GM11168 (cell line): ENCODE measurements around the gene METTL2B.
"Not testable (repeated sequence)": the region's sequence is repeated elsewhere in the genome, so short reads cannot be mapped to it uniquely, and the experiment has no call there.

Source experiments
- in situ Hi-C: fragments of 300-500 bp; cut with MboI; formaldehyde crosslinking; loops from one replicate; pipeline ENCODE4 v1.12.0; 2022; ENCODE audit warnings: low sequenced_read_pairs; ENCODE audit not compliant: unreplicated experiment

METTL2B gene

GRCh38 chr7:128476402-128477335 lies at the start of gene METTL2B:
Gene METTL2B, plus strand, starts transcription at chr7:128476748. Its CDS starts 18 bp downstream, at chr7:128476766.
- in situ Hi-C loops, result not testable (repeated sequence)

GRCh38 chr7:128427289-128427891 lies 49.2 kb upstream of the METTL2B start:
- in situ Hi-C loops, result no loop called here

DNA sequence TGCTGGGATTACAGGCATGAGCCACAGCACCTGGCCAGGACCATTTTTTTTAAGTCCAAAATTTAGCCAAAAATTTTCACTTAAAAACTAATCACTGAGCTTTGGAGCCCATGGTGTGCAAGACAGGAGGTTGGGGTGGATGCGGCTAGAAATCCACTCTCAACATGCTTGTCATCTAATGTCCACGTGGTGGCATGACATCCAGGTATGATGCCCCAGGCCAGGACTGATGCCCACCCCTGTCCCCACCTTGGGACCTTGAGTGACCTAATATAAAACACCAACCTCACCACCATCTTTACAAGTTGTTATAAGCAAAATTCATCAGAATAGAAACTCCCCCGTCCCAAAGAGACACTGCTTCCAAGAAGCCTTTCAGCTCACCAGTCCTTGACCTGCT lies 46.3 kb upstream of the METTL2B start:
- in situ Hi-C loops, result no loop called here

- in situ Hi-C loops, result no loop called here
These were observed 45.3 kb upstream of the METTL2B start for GRCh38 chr7:128431221-128431620.

- in situ Hi-C loops, result no loop called here
These were observed 44.8 kb upstream of the METTL2B start for GRCh38 chr7:128431754-128432153.

DNA sequence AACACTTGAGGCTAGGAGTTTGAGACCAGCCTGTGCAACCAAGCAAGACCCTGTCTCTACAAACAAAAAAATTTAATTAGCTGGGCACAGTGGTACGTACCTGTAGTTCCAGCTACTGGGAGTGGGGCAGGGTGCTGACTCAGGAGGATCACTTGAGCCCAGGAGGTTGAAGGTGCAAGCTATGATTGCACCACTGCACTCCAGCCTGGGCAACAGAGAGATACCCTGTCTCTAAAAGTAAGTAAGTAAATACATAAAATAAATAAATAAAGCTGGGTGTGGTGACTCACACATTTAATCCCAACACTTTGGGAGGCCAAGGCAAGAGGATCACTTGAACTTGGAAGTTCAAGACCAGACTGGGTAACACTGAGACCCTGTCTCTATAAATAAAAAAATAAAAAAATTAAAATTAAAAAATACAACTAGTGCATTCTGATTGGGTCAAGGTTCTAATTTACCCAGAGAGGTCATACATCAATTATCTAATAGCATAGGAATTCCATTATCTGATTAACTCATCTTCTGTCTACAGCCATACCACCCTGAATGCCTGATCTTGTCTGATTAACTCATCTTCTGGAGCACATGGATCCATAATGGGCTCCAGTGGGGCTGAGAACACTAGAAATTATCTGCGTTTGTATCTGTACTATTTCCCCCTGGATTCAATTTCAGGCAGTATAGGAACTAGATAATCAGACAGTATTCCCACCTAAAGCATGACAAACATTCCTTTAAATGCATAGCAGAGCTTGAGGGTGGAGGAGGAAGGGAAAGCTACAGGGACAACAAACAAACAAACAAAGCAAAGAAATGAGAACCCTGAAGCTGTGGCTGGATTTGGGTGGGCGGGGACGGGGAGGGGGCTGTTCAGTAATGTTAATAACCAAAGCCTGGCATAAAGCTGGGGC lies 41.9 kb upstream of the METTL2B start:
- in situ Hi-C loops, result no loop called here

DNA sequence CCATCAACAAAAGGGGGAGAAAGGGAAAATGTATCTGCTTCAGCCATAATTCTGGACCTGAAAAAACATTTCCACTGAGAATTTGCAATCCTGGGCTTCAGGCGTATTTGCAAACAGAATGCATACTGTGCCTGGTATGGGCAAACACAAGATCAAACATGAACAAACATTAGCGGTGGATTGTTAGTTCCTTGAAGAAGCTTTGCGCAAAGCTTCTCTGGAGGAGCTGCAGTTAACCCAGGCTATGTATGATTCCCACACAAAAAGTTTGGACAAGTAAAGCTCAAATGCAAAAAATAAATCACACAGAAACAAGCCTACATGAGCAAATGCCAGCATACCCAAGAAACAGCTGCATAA lies 41.2 kb upstream of the METTL2B start:
- in situ Hi-C loops, result no loop called here

GRCh38 chr7:128437426-128438332 lies 38.9 kb upstream of the METTL2B start:
- in situ Hi-C loops, result no loop called here

GRCh38 chr7:128442356-128442755 lies 34.2 kb upstream of the METTL2B start:
- in situ Hi-C loops, result no loop called here

GRCh38 chr7:128443831-128444600 lies 32.5 kb upstream of the METTL2B start:
- in situ Hi-C loops, result no loop called here

- in situ Hi-C loops, result no loop called here
These were observed 30.2 kb upstream of the METTL2B start for GRCh38 chr7:128446306-128446705.

- in situ Hi-C loops, result no loop called here
These were observed 28.5 kb upstream of the METTL2B start for GRCh38 chr7:128447941-128448564.

- in situ Hi-C loops, result no loop called here
These were observed 27.7 kb upstream of the METTL2B start for GRCh38 chr7:128448751-128449302.

GRCh38 chr7:128450409-128450808 lies 26.1 kb upstream of the METTL2B start:
- in situ Hi-C loops, result no loop called here

GRCh38 chr7:128450913-128451312 lies 25.6 kb upstream of the METTL2B start:
- in situ Hi-C loops, result no loop called here

DNA sequence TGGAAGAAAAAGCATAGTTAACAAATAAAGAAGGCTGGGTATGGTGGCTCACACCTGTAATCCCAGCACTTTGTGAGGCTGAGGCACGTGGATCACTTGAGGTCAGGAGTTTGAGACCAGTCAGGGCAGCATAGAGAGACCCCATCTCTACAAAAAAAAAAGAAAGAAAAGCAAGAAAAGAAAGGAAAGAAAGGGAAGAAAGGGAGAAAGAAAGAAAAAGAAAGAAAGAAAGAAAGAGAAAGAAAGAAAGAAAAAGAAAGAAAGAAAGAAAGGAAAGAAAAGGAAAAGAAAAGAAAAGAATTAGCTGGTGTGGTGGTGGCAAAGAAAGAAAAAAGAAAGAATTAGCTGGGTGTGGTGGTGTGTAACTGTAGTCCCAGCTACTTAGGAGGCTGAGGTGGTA lies 24.0 kb upstream of the METTL2B start:
- in situ Hi-C loops, result no loop called here

GRCh38 chr7:128453836-128454804 lies 22.4 kb upstream of the METTL2B start:
- in situ Hi-C loops, result no loop called here
